Activated CD4-positive, alpha-beta T cell treated with anti-CD3 and anti-CD28 coated beads for 36 hours (primary cell): ENCODE results near the gene ANKRD60. TPM values are rescaled to one million over a fixed set of nuclear protein-coding genes. Genes with fewer than 3 reads are reported as not detected.

ENCODE experiments used
- ATAC-seq: fragments of 200-7000 bp; cut with Tn5 transposase; one replicate; pipeline ENCODE4 v1.10.0; 2021; ENCODE audit warnings: mild to moderate bottlenecking, moderate library complexity
- CTCF ChIA-PET: fragments of 350-600 bp; sonication (Branson Sonifier 250); formaldehyde crosslinking; loops from one replicate; lab custom pipeline; 2021; ENCODE audit warnings: antibody characterized with exemption; lab: Charles Lee
- POLR2A ChIA-PET: fragments of 350-600 bp; sonication (Branson Sonifier 250); formaldehyde crosslinking; loops from one replicate; lab custom pipeline; 2021; ENCODE audit warnings: antibody characterized with exemption, inconsistent platforms; lab: Charles Lee
- DNase-seq: peaks from one replicate; pipeline ENCODE4 v3.0.0-alpha.2; 2020
- H3K27ac Mint-ChIP-seq: one replicate; pipeline ENCODE4 v1.8.0; 2021; ENCODE audit warnings: mixed read lengths
- H3K27me3 Mint-ChIP-seq: one replicate; pipeline ENCODE4 v1.8.0; 2021; ENCODE audit warnings: mixed read lengths
- H3K36me3 Mint-ChIP-seq: one replicate; pipeline ENCODE4 v1.8.0; 2021; ENCODE audit warnings: low read depth, mixed read lengths
- H3K4me1 Mint-ChIP-seq: one replicate; pipeline ENCODE4 v1.8.0; 2021; ENCODE audit warnings: mixed read lengths
- H3K4me3 Mint-ChIP-seq: one replicate; pipeline ENCODE4 v1.8.0; 2021; ENCODE audit warnings: mild to moderate bottlenecking, moderate library complexity, mixed read lengths
- H3K9me3 Mint-ChIP-seq: one replicate; pipeline ENCODE4 v1.8.0; 2021; ENCODE audit warnings: low read depth, mixed read lengths
- intact Hi-C, 2 experiments: fragments of 100-400 bp; cut with DNase I in 1 of 2; cut with micrococcal nuclease in 1 of 2; formaldehyde crosslinking; loops; one replicate each; pipeline versions ENCODE4 v1.14.2 to v1.15.1; 2022 to 2024; cut with DNase I, micrococcal nuclease
- total RNA-seq, 2 experiments: library from RNA; stranded (reverse); gene quantifications; one replicate each; pipeline ENCODE4 v1.2.3, GENCODE V29; 2021

ANKRD60 gene
- total RNA-seq, 2 experiments from 2014 or later, result not detected

- DNase-seq (no peak), ATAC-seq (no peak)
- ChIA-PET POLR2A (no interaction called here), CTCF (interaction anchor here (0.5 to 3.3 kb wide), 14 partner anchors 11 to 710 kb away, joined by 3 to 13 read pairs (median 4); no protein-coding TSS in a partner anchor)
- no peaks in the 10 kb centered on the region for H3K9me3 Mint-ChIP-seq
- no peak overlapping the region for H3K4me3 Mint-ChIP-seq
- peaks cover 8% of the 10 kb centered on the region for H3K27me3 Mint-ChIP-seq
- intact Hi-C loops, result loop anchor here (1.0 to 10.0 kb wide), 3 partner anchors 554 to 697 kb away; no protein-coding TSS in a partner anchor
- no peak overlapping the region for H3K27ac Mint-ChIP-seq
- H3K36me3 Mint-ChIP-seq, result no peaks in the 10 kb centered on the region
- no peaks in the 10 kb centered on the region for H3K4me1 Mint-ChIP-seq
Observed at GRCh38 chr20:58208944-58209343, 19.5 kb downstream of the ANKRD60 start.

DNA sequence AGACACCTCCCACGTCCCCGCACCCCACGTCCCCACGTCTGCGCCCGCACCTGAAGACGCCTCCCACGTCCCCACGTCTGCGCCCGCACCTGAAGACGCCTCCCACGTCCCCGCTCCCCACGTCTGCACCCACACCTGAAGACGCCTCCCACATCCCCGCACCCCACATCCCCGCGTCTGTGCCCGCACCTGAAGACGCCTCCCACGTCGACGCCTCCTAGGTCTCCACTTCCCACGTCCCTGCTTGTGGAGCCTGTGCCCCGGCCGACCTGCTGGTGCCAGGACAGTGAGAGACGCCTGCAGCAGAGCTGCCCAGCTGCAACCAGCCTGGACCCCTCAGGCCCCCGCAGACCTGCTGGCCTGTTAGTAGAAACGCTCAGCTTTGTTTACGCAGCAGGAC lies 22.6 kb downstream of the ANKRD60 start:
- Mint-ChIP-seq H3K4me1 (no peaks in the 10 kb centered on the region), H3K4me3 (no peak overlapping the region), H3K27ac (no peak overlapping the region), H3K27me3 (peaks cover 5% of the 10 kb centered on the region), H3K36me3 (no peaks in the 10 kb centered on the region), H3K9me3 (no peaks in the 10 kb centered on the region)
- intact Hi-C loops, result loop anchor here (5.0 to 10.0 kb wide), 2 partner anchors 551 to 694 kb away; no protein-coding TSS in a partner anchor
- ATAC-seq (no peak), DNase-seq (no peak)
- ChIA-PET POLR2A (no interaction called here), CTCF (no interaction called here)

DNA sequence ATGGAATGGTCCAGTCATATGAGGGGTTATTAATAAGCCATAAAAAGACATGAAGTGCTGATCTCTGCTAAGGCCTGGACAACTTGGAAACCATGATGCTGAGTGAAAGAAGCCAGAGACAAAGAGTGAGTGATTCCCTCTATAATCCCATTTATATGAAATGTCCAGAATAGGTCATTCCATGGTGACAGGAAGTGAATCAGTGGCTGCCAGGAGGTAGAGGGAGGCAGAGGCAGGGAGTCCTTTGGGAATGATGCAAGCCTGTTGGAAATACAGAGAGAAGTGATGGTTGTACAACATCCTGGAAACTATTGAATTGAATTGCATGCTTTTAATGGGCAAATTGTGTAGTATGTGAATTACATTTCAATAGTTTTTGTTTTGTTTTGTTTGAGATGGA lies 26.4 kb downstream of the ANKRD60 start:
- DNase-seq (no peak), ATAC-seq (no peak)
- CTCF ChIA-PET, result interaction anchor here (0.7 kb wide), 1 partner anchor 886 kb away, joined by 3 read pairs; no protein-coding TSS in a partner anchor
- POLR2A ChIA-PET, result no interaction called here
- no peak overlapping the region for H3K4me3 Mint-ChIP-seq
- no peaks in the 10 kb centered on the region for H3K27me3 Mint-ChIP-seq
- intact Hi-C loops, result loop anchor here in 1 of 2 experiments (10.0 kb wide), 1 partner anchor 547 kb away; no protein-coding TSS in a partner anchor
- H3K9me3 Mint-ChIP-seq, result no peaks in the 10 kb centered on the region
- no peak overlapping the region for H3K27ac Mint-ChIP-seq
- H3K4me1 Mint-ChIP-seq, result no peaks in the 10 kb centered on the region
- H3K36me3 Mint-ChIP-seq, result no peaks in the 10 kb centered on the region

- intact Hi-C loops, result loop anchor here in 1 of 2 experiments (10.0 kb wide), 1 partner anchor 547 kb away; no protein-coding TSS in a partner anchor
- Mint-ChIP-seq H3K36me3 (no peaks in the 10 kb centered on the region), H3K4me3 (no peak overlapping the region), H3K27ac (no peak overlapping the region), H3K4me1 (no peaks in the 10 kb centered on the region), H3K27me3 (no peaks in the 10 kb centered on the region), H3K9me3 (no peaks in the 10 kb centered on the region)
- ATAC-seq (no peak), DNase-seq (no peak)
- CTCF ChIA-PET, result interaction anchor here (0.8 kb wide), 1 partner anchor 9 kb away, joined by 3 read pairs; no protein-coding TSS in a partner anchor
- POLR2A ChIA-PET, result interaction anchor here (0.6 kb wide), 1 partner anchor 34 kb away, joined by 4 read pairs; no protein-coding TSS in a partner anchor
Observed at GRCh38 chr20:58201616-58202015, 26.8 kb downstream of the ANKRD60 start.

DNA sequence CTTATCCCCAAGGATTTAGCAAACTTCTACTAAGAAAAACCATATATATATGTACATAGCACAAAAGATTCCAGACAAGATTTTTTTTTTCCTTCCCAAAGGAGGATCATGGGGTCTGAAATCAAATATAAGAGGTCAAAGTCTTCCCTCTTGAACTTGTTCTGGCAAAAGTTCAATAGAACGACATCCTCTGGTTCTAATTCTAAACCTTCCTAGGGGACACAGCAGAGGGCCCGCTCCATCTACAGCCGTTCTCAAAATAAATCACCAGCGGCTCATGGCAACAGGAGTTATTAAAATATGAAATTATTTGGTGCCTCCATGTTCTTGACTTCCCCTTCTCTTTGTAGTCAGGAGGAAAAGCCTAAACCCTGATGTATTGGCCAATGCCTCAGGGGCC lies 29.0 kb downstream of the ANKRD60 start:
- Mint-ChIP-seq H3K27ac (no peak overlapping the region), H3K27me3 (no peaks in the 10 kb centered on the region), H3K36me3 (no peaks in the 10 kb centered on the region), H3K4me3 (no peak overlapping the region), H3K9me3 (no peaks in the 10 kb centered on the region), H3K4me1 (no peaks in the 10 kb centered on the region)
- ChIA-PET CTCF (interaction anchor here (1.0 kb wide), 1 partner anchor 11 kb away, joined by 3 read pairs; no protein-coding TSS in a partner anchor), POLR2A (no interaction called here)
- ATAC-seq (no peak), DNase-seq (no peak)
- intact Hi-C loops, result no loop called here

DNA sequence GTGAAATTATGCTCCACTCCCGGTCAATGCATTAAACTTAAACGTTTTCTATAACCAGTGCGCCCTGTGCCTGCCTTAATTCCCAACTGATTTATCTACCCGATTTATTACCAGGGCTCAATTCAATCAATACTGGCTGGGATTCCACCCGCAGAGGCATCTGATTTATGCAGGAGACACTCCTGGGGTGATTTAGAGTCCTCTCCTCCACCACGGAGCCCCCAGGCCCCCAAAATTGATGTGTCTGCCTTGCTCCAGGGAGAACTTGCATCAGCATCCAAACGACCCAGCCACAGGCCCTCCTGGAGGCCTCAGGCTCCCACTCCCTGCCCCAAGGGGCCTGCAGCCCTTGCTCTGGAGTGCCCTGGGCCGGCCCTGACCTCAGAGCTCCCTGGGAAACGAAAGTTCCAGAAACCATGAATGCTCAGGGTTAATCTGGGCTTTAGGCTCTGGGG lies 29.5 kb downstream of the ANKRD60 start:
- intact Hi-C loops, result no loop called here
- CTCF ChIA-PET, result interaction anchor here (1.0 kb wide), 1 partner anchor 12 kb away, joined by 3 read pairs; no protein-coding TSS in a partner anchor

GRCh38 chr20:58198384-58198783 lies 30.1 kb downstream of the ANKRD60 start:
- Mint-ChIP-seq H3K27me3 (no peaks in the 10 kb centered on the region), H3K9me3 (no peaks in the 10 kb centered on the region), H3K36me3 (no peaks in the 10 kb centered on the region), H3K4me1 (no peaks in the 10 kb centered on the region), H3K4me3 (no peak overlapping the region), H3K27ac (no peak overlapping the region)
- DNase-seq (no peak), ATAC-seq (no peak)
- POLR2A ChIA-PET, result no interaction called here
- CTCF ChIA-PET, result interaction anchor here (1.3 kb wide), 1 partner anchor 16 kb away, joined by 3 read pairs; no protein-coding TSS in a partner anchor
- intact Hi-C loops, result no loop called here

More for the DNA sequence above, 29.5 kb downstream of the ANKRD60 start:
- Mint-ChIP-seq H3K27ac (no peak overlapping the region), H3K36me3 (no peaks in the 10 kb centered on the region), H3K4me3 (no peak overlapping the region), H3K9me3 (no peaks in the 10 kb centered on the region), H3K27me3 (no peaks in the 10 kb centered on the region), H3K4me1 (no peaks in the 10 kb centered on the region)
- no peak for ATAC-seq
- POLR2A ChIA-PET, result no interaction called here
- DNase-seq, result no peak

DNA sequence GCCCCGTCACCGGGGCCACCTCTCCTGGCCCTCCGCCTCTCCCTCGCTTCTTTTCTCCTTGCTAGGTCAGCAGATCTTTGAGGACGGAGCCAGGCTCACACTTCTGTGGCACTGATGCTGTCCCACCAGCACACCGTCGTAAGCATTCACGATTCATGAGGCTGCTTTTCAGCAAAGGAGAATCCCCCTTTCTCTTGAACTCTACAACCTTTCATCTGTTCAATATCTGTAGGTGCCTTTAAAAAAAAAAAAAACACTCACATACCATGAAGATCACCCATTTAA lies 31.3 kb downstream of the ANKRD60 start:
- intact Hi-C loops, result no loop called here
- H3K36me3 Mint-ChIP-seq, result no peaks in the 10 kb centered on the region
- CTCF ChIA-PET, result interaction anchor here (1.3 kb wide), 1 partner anchor 15 kb away, joined by 3 read pairs; no protein-coding TSS in a partner anchor
- H3K27ac Mint-ChIP-seq, result no peak overlapping the region
- ATAC-seq, result no peak
- POLR2A ChIA-PET, result no interaction called here
- H3K9me3 Mint-ChIP-seq, result no peaks in the 10 kb centered on the region
- no peaks in the 10 kb centered on the region for H3K4me1 Mint-ChIP-seq
- no peak for DNase-seq
- H3K4me3 Mint-ChIP-seq, result no peak overlapping the region
- H3K27me3 Mint-ChIP-seq, result peaks cover 2% of the 10 kb centered on the region

DNA sequence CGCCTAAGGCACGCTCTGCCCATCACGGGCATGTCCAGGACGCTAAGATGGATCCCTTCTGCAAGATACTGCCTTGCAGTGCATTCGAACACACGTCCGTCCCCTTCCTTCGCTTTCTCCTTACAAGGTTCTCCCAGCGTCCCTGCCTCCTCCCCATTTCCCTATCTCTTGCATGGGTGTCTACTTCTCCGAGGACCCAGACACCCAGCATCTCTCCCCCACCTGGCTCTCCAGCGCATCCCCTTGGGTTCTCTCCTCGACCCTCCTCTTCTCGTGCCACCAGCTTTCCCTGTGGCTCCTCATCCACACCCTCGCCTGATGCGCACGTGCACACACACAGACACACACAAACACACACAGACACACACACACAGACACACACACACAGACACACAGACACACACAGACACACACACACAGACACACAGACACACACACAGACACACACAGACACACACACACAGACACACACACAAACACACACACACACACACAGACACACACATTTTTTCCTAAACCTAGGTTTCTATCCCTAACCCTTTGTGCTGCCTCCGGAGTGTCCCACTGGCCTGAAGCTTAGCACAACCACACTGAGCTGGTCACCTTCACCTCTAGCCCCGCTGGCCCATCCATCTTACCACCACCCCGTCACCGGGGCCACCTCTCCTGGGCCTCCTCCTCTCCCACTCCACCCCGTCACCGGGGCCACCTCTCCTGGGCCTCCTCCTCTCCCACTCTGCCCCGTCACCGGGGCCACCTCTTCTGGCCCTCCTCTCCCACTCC lies 31.9 kb downstream of the ANKRD60 start:
- Mint-ChIP-seq H3K9me3 (no peaks in the 10 kb centered on the region), H3K27me3 (peaks cover 4% of the 10 kb centered on the region), H3K36me3 (no peaks in the 10 kb centered on the region), H3K4me1 (no peaks in the 10 kb centered on the region), H3K27ac (no peak overlapping the region), H3K4me3 (no peak overlapping the region)
- ChIA-PET CTCF (no interaction called here), POLR2A (no interaction called here)
- no peak for DNase-seq
- no peak for ATAC-seq
- intact Hi-C loops, result no loop called here

DNA sequence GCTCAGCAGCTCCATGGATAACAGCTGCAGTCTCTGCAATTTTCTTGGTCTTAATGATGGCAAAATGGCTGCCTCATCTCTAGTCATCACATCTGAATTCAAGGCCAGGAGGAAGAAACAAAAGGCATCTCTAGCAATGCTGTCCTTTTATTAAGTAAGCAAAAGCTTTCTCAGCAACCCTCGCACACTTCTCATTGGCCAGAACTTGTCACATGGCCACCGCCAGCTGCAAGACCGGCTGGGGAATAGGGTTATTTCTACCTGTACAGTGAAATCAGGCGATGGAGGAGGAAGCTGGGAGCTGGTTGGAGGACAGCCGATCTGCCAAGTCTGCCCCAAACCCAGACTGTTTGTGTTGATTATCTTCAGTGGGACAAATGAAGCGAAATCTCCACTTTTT lies 33.4 kb downstream of the ANKRD60 start:
- ATAC-seq, result no peak
- Mint-ChIP-seq H3K4me3 (no peak overlapping the region), H3K9me3 (no peaks in the 10 kb centered on the region), H3K27ac (no peak overlapping the region), H3K4me1 (no peaks in the 10 kb centered on the region), H3K36me3 (no peaks in the 10 kb centered on the region), H3K27me3 (peaks cover 4% of the 10 kb centered on the region)
- intact Hi-C loops, result no loop called here
- CTCF ChIA-PET, result interaction anchor here (1.8 to 1.9 kb wide), 2 partner anchors 15 kb away, joined by 5 to 13 read pairs; no protein-coding TSS in a partner anchor
- no peak for DNase-seq
- POLR2A ChIA-PET, result no interaction called here

DNA sequence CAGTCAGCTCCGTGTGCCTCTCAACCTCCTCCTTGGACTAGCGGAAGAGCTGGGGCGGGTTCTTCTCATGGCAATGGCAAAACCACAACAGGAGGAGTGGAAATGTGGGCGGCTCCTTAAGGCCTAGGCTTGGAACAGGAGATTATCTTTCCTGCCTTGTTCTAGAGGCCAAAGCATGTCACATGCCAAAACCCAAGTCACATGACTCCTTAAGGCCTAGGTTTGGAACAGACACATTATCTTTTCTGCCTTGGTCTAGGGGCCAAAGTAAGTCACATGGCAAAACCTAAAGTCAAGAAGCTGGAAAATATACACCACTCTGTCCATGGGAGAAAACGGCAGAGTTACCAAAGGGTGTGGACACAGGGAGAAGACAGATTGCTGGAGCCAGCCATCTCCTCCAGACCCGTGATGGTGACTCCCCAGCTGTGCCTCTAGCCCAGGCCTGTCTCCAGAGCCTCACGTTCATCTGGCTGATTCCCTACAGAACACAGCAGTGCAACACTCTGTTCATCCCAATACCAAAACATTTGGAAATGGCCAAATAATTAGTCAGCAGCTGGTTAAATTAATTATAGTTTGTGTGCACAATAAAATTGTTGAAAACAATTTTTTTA lies 34.2 kb downstream of the ANKRD60 start:
- POLR2A ChIA-PET, result no interaction called here
- ATAC-seq, result no peak

More for the DNA sequence above, 34.2 kb downstream of the ANKRD60 start:
- no peaks in the 10 kb centered on the region for H3K4me1 Mint-ChIP-seq
- no peaks in the 10 kb centered on the region for H3K36me3 Mint-ChIP-seq
- CTCF ChIA-PET, result interaction anchor here (0.9 to 1.9 kb wide), 3 partner anchors 14 to 696 kb away, joined by 3 to 13 read pairs (median 5); no protein-coding TSS in a partner anchor
- DNase-seq, result no peak
- H3K9me3 Mint-ChIP-seq, result no peaks in the 10 kb centered on the region
- peaks cover 4% of the 10 kb centered on the region for H3K27me3 Mint-ChIP-seq
- intact Hi-C loops, result no loop called here
- H3K4me3 Mint-ChIP-seq, result no peak overlapping the region
- H3K27ac Mint-ChIP-seq, result no peak overlapping the region
